Vagina (tissue), 2 donors: Measurements from ENCODE around the gene SERP1. TPM values are rescaled to one million over a fixed set of nuclear protein-coding genes. Genes with fewer than 3 reads are reported as not detected.

ENCODE experiments used
- DNase-seq, 2 donors: peaks; one replicate each; pipeline ENCODE4 v3.0.0-alpha.2; 2017; ENCODE audit errors: extremely low spot score in 2 of 2
- H3K27ac ChIP-seq: fragments of 200-600 bp; sonication (generic); one replicate; pipeline ENCODE4 v1.5.1; 2019
- H3K27me3 ChIP-seq: fragments of 200-600 bp; sonication (generic); one replicate; pipeline ENCODE4 v1.5.1; 2019
- H3K36me3 ChIP-seq, 2 donors: fragments of 200-600 bp; sonication (generic); one replicate each; pipeline ENCODE4 v1.5.1; 2017 to 2019
- H3K4me1 ChIP-seq: fragments of 200-600 bp; sonication (generic); one replicate; pipeline ENCODE4 v1.5.1; 2019
- H3K4me3 ChIP-seq, 2 donors: fragments of 200-600 bp; sonication (generic); 1 replicate in 1 of 2; 2 replicates in 1 of 2; pipeline ENCODE4 v1.5.1; 2016 to 2019
- H3K9me3 ChIP-seq: fragments of 200-600 bp; sonication (generic); one replicate; pipeline ENCODE4 v1.5.1; 2019
- CTCF ChIP-seq, 3 experiments: fragments of 450-650 bp in 2 of 3; fragments of 200-600 bp in 1 of 3; sonication (generic) in 1 of 3; IDR thresholded peaks; one replicate each; pipeline ENCODE4 v1.5.1; 2017 to 2019; ENCODE audit warnings: antibody characterized with exemption in 3 of 3, mild to moderate bottlenecking in 2 of 3, moderate library complexity in 2 of 3
- POLR2A ChIP-seq, 2 donors: fragments of 450-650 bp; IDR thresholded peaks; one replicate each; pipeline ENCODE4 v1.6.1; 2017; ENCODE audit warnings: antibody characterized with exemption in 2 of 2, mild to moderate bottlenecking in 2 of 2, moderate library complexity in 2 of 2
- POLR2AphosphoS5 ChIP-seq, 2 donors: sonication (generic); formaldehyde crosslinking; IDR thresholded peaks; one replicate each; pipeline ENCODE4 v1.9.0; 2017; ENCODE audit warnings: antibody characterized with exemption in 2 of 2, mild to moderate bottlenecking in 2 of 2, low read depth in 1 of 2; ENCODE audit not compliant: insufficient read depth in 1 of 2
- intact Hi-C: fragments of 100-400 bp; cut with DNase I; formaldehyde crosslinking; loops from one replicate; pipeline ENCODE4 v1.15.1; 2023
- total RNA-seq: library from RNA; depleted of rRNA; stranded (reverse); fragments of >200 nt; gene quantifications from one replicate; pipeline ENCODE4 v1.2.3, GENCODE V29; 2016

Gene SERP1
- total RNA-seq, 1 donor from 2014 or later: 231 TPM

- DNase-seq: no peak
- Histone ChIP-seq H3K36me3 (no peaks in the 10 kb centered on the region), H3K9me3 (no peaks in the 10 kb centered on the region), H3K27ac (no peak overlapping the region), H3K27me3 (no peaks in the 10 kb centered on the region), H3K4me1 (peaks cover 40% of the 10 kb centered on the region), H3K4me3 (no peak overlapping the region)
- no peak for TF ChIP-seq POLR2AphosphoS5 (IDR thresholded peaks at IDR 0.05; ENCODE audit: insufficient read depth in 1 of 2, low read depth in 1 of 2)
- TF ChIP-seq CTCF (IDR thresholded peaks at IDR 0.05): no peak
- no peak for TF ChIP-seq POLR2A (IDR thresholded peaks at IDR 0.05)
- intact Hi-C loops: no loop called here
Measured at GRCh38 chr3:150543531-150543930, 2.8 kb downstream of the SERP1 start.

GRCh38 chr3:150543128-150543527, 3.2 kb downstream of the SERP1 start:
- Histone ChIP-seq H3K27me3 (no peaks in the 10 kb centered on the region), H3K9me3 (no peaks in the 10 kb centered on the region), H3K4me1 (peaks cover 37% of the 10 kb centered on the region), H3K4me3 (no peak overlapping the region), H3K36me3 (no peaks in the 10 kb centered on the region), H3K27ac (no peak overlapping the region)
- intact Hi-C loops: no loop called here
- no peak for DNase-seq
- TF ChIP-seq POLR2A (IDR thresholded peaks at IDR 0.05) (no peak), CTCF (IDR thresholded peaks at IDR 0.05) (no peak), POLR2AphosphoS5 (IDR thresholded peaks at IDR 0.05; ENCODE audit: insufficient read depth in 1 of 2, low read depth in 1 of 2) (no peak)

DNA sequence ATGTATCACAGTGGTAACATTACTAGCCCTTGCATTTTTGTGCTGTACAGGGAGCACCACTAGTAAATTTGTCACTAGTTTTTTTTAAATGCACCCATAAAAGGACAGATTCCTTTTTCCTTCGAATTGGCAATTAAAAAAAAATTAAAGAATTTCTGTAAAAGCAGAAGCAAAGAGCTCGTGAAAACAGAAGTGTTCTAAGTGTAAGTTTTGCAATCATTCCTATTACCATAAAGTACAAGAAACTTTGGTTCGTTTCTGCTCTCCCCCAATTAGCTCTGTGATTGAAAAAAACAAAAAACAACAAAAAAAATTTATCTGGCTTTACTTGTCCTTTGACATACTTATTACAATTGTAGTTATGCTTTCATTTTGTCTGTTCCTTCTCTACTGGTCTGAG, 5.3 kb downstream of the SERP1 start:
- H3K36me3 ChIP-seq: no peaks in the 10 kb centered on the region
- H3K4me3 ChIP-seq: no peak overlapping the region
- no peaks in the 10 kb centered on the region for H3K9me3 ChIP-seq
- peaks cover 28% of the 10 kb centered on the region for H3K4me1 ChIP-seq
- intact Hi-C loops: no loop called here
- H3K27ac ChIP-seq: no peak overlapping the region
- DNase-seq: no peak
- no peaks in the 10 kb centered on the region for H3K27me3 ChIP-seq
- TF ChIP-seq POLR2A (IDR thresholded peaks at IDR 0.05): no peak
- no peak for TF ChIP-seq POLR2AphosphoS5 (IDR thresholded peaks at IDR 0.05; ENCODE audit: insufficient read depth in 1 of 2, low read depth in 1 of 2)
- no peak for TF ChIP-seq CTCF (IDR thresholded peaks at IDR 0.05)

DNA sequence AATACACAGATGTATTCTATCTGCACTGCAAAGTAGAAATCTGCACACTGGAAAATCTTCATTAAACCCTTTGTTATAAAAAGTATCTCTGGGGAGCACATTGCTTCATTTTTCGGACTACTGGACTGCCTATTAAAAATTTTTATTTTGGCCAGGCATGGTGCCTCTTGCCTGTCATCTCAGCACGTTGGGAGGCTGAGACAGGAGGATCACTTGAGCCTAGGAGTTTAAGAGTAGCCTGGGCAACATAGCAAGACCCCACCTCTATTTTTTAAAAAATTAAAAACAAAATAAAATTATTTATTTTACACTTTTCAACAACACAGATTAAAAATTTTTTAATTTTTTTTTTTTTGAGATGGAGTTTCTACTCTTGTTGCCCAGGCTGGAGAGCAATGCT, 6.0 kb downstream of the SERP1 start:
- intact Hi-C loops: no loop called here
- peaks cover 26% of the 10 kb centered on the region for H3K4me1 ChIP-seq
- H3K27me3 ChIP-seq: no peaks in the 10 kb centered on the region
- no peak for DNase-seq
- H3K36me3 ChIP-seq: no peaks in the 10 kb centered on the region
- no peak overlapping the region for H3K27ac ChIP-seq
- no peak overlapping the region for H3K4me3 ChIP-seq
- TF ChIP-seq CTCF (IDR thresholded peaks at IDR 0.05) (no peak), POLR2A (IDR thresholded peaks at IDR 0.05) (no peak), POLR2AphosphoS5 (IDR thresholded peaks at IDR 0.05; ENCODE audit: insufficient read depth in 1 of 2, low read depth in 1 of 2) (no peak)
- H3K9me3 ChIP-seq: no peaks in the 10 kb centered on the region

- Histone ChIP-seq H3K9me3 (no peaks in the 10 kb centered on the region), H3K27ac (no peak overlapping the region), H3K27me3 (no peaks in the 10 kb centered on the region), H3K4me1 (peaks cover 8% of the 10 kb centered on the region), H3K4me3 (no peak overlapping the region), H3K36me3 (no peaks in the 10 kb centered on the region)
- TF ChIP-seq CTCF (IDR thresholded peaks at IDR 0.05) (no peak), POLR2A (IDR thresholded peaks at IDR 0.05) (no peak), POLR2AphosphoS5 (IDR thresholded peaks at IDR 0.05; ENCODE audit: insufficient read depth in 1 of 2, low read depth in 1 of 2) (no peak)
- no peak for DNase-seq
- intact Hi-C loops: no loop called here
Measured at GRCh38 chr3:150538324-150539208, 7.7 kb downstream of the SERP1 start.
